HEK293 (cell line): ENCODE measurements around the gene HMOX1.

Experiments used
- BCL11A ChIP-seq: fragments of 450-650 bp; formaldehyde crosslinking; IDR thresholded peaks from 2 replicates; pipeline ENCODE4 v1.5.1; 2016; ENCODE audit warnings: low read depth, missing biosample characterization, missing genetic modification characterization
- SETDB1 ChIP-seq: IDR thresholded peaks from one replicate; pipeline ENCODE4 v1.6.1; 2017; ENCODE audit warnings: mild to moderate bottlenecking, low read length, moderate library complexity, mixed read lengths; ENCODE audit not compliant: insufficient read length
- YY2 ChIP-seq: fragments of 450-650 bp; formaldehyde crosslinking; IDR thresholded peaks from 2 replicates; pipeline ENCODE4 v1.5.1; 2016; ENCODE audit warnings: missing biosample characterization, missing genetic modification characterization
- ZBTB21 ChIP-seq: fragments of 450-650 bp; formaldehyde crosslinking; IDR thresholded peaks from 2 replicates; pipeline ENCODE4 v1.5.1; 2017; ENCODE audit warnings: missing biosample characterization, missing genetic modification characterization
- ZFP37 ChIP-seq: fragments of 450-650 bp; formaldehyde crosslinking; IDR thresholded peaks from 2 replicates; pipeline ENCODE4 v1.5.1; 2016; ENCODE audit warnings: missing biosample characterization, missing genetic modification characterization
- ZIC2 ChIP-seq: fragments of 450-650 bp; formaldehyde crosslinking; IDR thresholded peaks from 2 replicates; pipeline ENCODE4 v1.5.1; 2016; ENCODE audit warnings: missing biosample characterization, missing genetic modification characterization
- ZNF112 ChIP-seq: fragments of 450-650 bp; formaldehyde crosslinking; IDR thresholded peaks from 2 replicates; pipeline ENCODE4 v1.5.0; 2017; ENCODE audit warnings: missing biosample characterization, missing genetic modification characterization
- ZNF132 ChIP-seq: fragments of 450-650 bp; formaldehyde crosslinking; IDR thresholded peaks from 2 replicates; pipeline ENCODE4 v1.5.1; 2017; ENCODE audit warnings: missing biosample characterization, missing genetic modification characterization, borderline replicate concordance
- ZNF133 ChIP-seq: fragments of 450-650 bp; formaldehyde crosslinking; IDR thresholded peaks from 2 replicates; pipeline ENCODE4 v1.5.1; 2016; ENCODE audit warnings: missing biosample characterization, missing genetic modification characterization
- ZNF16 ChIP-seq: fragments of 450-650 bp; formaldehyde crosslinking; IDR thresholded peaks from 2 replicates; pipeline ENCODE4 v1.5.1; 2016; ENCODE audit warnings: low read depth, missing biosample characterization, missing genetic modification characterization
- ZNF175 ChIP-seq: fragments of 450-650 bp; formaldehyde crosslinking; IDR thresholded peaks from 2 replicates; pipeline ENCODE4 v1.5.1; 2016; ENCODE audit warnings: missing biosample characterization, missing genetic modification characterization
- ZNF341 ChIP-seq: fragments of 450-650 bp; formaldehyde crosslinking; IDR thresholded peaks from 2 replicates; pipeline ENCODE4; 2016; ENCODE audit warnings: low read depth, missing biosample characterization, missing genetic modification characterization
- ZNF354C ChIP-seq: fragments of 450-650 bp; formaldehyde crosslinking; IDR thresholded peaks from 2 replicates; pipeline ENCODE4 v1.5.1; 2016; ENCODE audit warnings: missing biosample characterization, missing genetic modification characterization, low read depth, borderline replicate concordance
- ZNF558 ChIP-seq: fragments of 450-650 bp; formaldehyde crosslinking; IDR thresholded peaks from 2 replicates; pipeline ENCODE4 v1.5.1; 2016; ENCODE audit warnings: missing biosample characterization, missing genetic modification characterization
- ZNF610 ChIP-seq: fragments of 450-650 bp; formaldehyde crosslinking; IDR thresholded peaks from 2 replicates; pipeline ENCODE4 v1.5.1; 2016; ENCODE audit warnings: missing biosample characterization, missing genetic modification characterization, borderline replicate concordance
- ZNF624 ChIP-seq: fragments of 450-650 bp; formaldehyde crosslinking; IDR thresholded peaks from 2 replicates; pipeline ENCODE4 v1.5.1; 2017; ENCODE audit warnings: missing biosample characterization, missing genetic modification characterization
- ZNF664 ChIP-seq: fragments of 450-650 bp; formaldehyde crosslinking; IDR thresholded peaks from 2 replicates; pipeline ENCODE4 v1.5.1; 2016; ENCODE audit warnings: missing biosample characterization, missing genetic modification characterization
- ZXDB ChIP-seq: fragments of 450-650 bp; formaldehyde crosslinking; IDR thresholded peaks from 2 replicates; pipeline ENCODE4 v1.5.1; 2016; ENCODE audit warnings: missing biosample characterization, missing genetic modification characterization
- TF ChIP-seq, protein P1 (sequence below): fragments of 450-650 bp; formaldehyde crosslinking; conservative IDR thresholded peaks from 2 replicates; pipeline ENCODE4 v1.5.1; 2016; ENCODE audit warnings: low read depth, missing biosample characterization, missing genetic modification characterization
- TF ChIP-seq, protein P2 (sequence below): fragments of 450-650 bp; formaldehyde crosslinking; IDR thresholded peaks from 2 replicates; pipeline ENCODE4 v1.5.1; 2016; ENCODE audit warnings: missing biosample characterization, missing genetic modification characterization
- TF ChIP-seq, protein P3 (sequence below): fragments of 450-650 bp; formaldehyde crosslinking; IDR thresholded peaks from 2 replicates; pipeline ENCODE4 v1.5.1; 2016; ENCODE audit warnings: missing biosample characterization, missing genetic modification characterization, borderline replicate concordance
- TF ChIP-seq, protein P4 (sequence below): fragments of 450-650 bp; formaldehyde crosslinking; IDR thresholded peaks from 2 replicates; pipeline ENCODE4 v1.5.1; 2016; ENCODE audit warnings: missing biosample characterization, missing genetic modification characterization
- TF ChIP-seq, protein P5 (sequence below): fragments of 450-650 bp; formaldehyde crosslinking; IDR thresholded peaks from 2 replicates; pipeline ENCODE4 v1.5.1; 2016; ENCODE audit warnings: missing biosample characterization, missing genetic modification characterization
- TF ChIP-seq, protein P6 (sequence below): fragments of 450-650 bp; formaldehyde crosslinking; IDR thresholded peaks from 2 replicates; pipeline ENCODE4 v1.5.1; 2017; ENCODE audit warnings: missing biosample characterization, missing genetic modification characterization

HMOX1 gene

DNA sequence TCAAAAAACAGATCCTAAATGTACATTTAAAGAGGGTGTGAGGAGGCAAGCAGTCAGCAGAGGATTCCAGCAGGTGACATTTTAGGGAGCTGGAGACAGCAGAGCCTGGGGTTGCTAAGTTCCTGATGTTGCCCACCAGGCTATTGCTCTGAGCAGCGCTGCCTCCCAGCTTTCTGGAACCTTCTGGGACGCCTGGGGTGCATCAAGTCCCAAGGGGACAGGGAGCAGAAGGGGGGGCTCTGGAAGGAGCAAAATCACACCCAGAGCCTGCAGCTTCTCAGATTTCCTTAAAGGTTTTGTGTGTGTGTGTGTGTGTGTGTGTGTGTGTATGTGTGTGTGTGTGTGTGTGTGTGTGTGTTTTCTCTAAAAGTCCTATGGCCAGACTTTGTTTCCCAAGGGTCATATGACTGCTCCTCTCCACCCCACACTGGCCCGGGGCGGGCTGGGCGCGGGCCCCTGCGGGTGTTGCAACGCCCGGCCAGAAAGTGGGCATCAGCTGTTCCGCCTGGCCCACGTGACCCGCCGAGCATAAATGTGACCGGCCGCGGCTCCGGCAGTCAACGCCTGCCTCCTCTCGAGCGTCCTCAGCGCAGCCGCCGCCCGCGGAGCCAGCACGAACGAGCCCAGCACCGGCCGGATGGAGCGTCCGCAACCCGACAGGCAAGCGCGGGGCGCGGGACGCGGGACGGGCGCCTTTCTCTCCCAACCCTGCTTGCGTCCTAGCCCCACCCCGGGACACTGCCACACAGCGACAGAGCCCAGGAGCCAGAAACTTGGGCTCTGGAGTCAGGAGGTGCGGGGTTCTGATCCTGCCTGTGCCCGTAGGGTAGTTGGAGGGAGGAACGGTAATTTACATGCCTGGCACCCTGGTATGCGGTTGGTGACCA is at the start of gene HMOX1 (continued):
- TF ChIP-seq ZNF610 (tag by site-specific recombination): 0 out of 2 replicates have a peak, but pooled peaks have one; percentile 60
- TF ChIP-seq, protein P1, sequence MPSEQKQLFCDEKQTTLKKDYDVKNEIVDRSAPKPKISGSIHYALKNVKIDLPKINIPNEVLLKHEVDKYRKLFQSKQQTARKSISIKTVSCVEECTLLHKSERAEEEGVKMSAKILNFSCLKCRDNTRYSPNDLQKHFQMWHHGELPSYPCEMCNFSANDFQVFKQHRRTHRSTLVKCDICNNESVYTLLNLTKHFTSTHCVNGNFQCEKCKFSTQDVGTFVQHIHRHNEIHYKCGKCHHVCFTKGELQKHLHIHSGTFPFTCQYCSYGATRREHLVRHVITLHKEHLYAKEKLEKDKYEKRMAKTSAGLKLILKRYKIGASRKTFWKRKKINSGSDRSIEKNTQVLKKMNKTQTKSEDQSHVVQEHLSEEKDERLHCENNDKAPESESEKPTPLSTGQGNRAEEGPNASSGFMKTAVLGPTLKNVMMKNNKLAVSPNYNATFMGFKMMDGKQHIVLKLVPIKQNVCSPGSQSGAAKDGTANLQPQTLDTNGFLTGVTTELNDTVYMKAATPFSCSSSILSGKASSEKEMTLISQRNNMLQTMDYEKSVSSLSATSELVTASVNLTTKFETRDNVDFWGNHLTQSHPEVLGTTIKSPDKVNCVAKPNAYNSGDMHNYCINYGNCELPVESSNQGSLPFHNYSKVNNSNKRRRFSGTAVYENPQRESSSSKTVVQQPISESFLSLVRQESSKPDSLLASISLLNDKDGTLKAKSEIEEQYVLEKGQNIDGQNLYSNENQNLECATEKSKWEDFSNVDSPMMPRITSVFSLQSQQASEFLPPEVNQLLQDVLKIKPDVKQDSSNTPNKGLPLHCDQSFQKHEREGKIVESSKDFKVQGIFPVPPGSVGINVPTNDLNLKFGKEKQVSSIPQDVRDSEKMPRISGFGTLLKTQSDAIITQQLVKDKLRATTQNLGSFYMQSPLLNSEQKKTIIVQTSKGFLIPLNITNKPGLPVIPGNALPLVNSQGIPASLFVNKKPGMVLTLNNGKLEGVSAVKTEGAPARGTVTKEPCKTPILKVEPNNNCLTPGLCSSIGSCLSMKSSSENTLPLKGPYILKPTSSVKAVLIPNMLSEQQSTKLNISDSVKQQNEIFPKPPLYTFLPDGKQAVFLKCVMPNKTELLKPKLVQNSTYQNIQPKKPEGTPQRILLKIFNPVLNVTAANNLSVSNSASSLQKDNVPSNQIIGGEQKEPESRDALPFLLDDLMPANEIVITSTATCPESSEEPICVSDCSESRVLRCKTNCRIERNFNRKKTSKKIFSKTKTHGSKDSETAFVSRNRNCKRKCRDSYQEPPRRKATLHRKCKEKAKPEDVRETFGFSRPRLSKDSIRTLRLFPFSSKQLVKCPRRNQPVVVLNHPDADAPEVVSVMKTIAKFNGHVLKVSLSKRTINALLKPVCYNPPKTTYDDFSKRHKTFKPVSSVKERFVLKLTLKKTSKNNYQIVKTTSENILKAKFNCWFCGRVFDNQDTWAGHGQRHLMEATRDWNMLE: no peak
- no peak for TF ChIP-seq ZNF664 (tag by site-specific recombination)
- no peak for TF ChIP-seq ZNF558 (tag by site-specific recombination)
- TF ChIP-seq YY2 (tag by site-specific recombination): no peak
- TF ChIP-seq ZNF175: no peak
- TF ChIP-seq ZIC2 (tag by site-specific recombination): no peak
- no peak for TF ChIP-seq ZNF133 (tag by site-specific recombination)
- TF ChIP-seq, protein P2, sequence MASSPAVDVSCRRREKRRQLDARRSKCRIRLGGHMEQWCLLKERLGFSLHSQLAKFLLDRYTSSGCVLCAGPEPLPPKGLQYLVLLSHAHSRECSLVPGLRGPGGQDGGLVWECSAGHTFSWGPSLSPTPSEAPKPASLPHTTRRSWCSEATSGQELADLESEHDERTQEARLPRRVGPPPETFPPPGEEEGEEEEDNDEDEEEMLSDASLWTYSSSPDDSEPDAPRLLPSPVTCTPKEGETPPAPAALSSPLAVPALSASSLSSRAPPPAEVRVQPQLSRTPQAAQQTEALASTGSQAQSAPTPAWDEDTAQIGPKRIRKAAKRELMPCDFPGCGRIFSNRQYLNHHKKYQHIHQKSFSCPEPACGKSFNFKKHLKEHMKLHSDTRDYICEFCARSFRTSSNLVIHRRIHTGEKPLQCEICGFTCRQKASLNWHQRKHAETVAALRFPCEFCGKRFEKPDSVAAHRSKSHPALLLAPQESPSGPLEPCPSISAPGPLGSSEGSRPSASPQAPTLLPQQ (tag by site-specific recombination): peak; percentile 80
- TF ChIP-seq, protein P3, sequence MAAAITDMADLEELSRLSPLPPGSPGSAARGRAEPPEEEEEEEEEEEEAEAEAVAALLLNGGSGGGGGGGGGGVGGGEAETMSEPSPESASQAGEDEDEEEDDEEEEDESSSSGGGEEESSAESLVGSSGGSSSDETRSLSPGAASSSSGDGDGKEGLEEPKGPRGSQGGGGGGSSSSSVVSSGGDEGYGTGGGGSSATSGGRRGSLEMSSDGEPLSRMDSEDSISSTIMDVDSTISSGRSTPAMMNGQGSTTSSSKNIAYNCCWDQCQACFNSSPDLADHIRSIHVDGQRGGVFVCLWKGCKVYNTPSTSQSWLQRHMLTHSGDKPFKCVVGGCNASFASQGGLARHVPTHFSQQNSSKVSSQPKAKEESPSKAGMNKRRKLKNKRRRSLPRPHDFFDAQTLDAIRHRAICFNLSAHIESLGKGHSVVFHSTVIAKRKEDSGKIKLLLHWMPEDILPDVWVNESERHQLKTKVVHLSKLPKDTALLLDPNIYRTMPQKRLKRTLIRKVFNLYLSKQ (tag by site-specific recombination): no peak
- peak; percentile 91 for TF ChIP-seq ZXDB
- peak; percentile 91 for TF ChIP-seq BCL11A (tag by site-specific recombination)
- 0 out of 2 replicates have a peak, but pooled peaks have one; percentile 25 for TF ChIP-seq ZNF16
- TF ChIP-seq ZNF354C (tag by site-specific recombination): no peak
- peak; percentile 91 for TF ChIP-seq ZNF341 (tag by site-specific recombination)
- TF ChIP-seq, protein P4, sequence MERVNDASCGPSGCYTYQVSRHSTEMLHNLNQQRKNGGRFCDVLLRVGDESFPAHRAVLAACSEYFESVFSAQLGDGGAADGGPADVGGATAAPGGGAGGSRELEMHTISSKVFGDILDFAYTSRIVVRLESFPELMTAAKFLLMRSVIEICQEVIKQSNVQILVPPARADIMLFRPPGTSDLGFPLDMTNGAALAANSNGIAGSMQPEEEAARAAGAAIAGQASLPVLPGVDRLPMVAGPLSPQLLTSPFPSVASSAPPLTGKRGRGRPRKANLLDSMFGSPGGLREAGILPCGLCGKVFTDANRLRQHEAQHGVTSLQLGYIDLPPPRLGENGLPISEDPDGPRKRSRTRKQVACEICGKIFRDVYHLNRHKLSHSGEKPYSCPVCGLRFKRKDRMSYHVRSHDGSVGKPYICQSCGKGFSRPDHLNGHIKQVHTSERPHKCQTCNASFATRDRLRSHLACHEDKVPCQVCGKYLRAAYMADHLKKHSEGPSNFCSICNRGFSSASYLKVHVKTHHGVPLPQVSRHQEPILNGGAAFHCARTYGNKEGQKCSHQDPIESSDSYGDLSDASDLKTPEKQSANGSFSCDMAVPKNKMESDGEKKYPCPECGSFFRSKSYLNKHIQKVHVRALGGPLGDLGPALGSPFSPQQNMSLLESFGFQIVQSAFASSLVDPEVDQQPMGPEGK (tag by site-specific recombination): peak; percentile 82
- TF ChIP-seq ZNF112 (tag by site-specific recombination): no peak
- TF ChIP-seq, protein P5, sequence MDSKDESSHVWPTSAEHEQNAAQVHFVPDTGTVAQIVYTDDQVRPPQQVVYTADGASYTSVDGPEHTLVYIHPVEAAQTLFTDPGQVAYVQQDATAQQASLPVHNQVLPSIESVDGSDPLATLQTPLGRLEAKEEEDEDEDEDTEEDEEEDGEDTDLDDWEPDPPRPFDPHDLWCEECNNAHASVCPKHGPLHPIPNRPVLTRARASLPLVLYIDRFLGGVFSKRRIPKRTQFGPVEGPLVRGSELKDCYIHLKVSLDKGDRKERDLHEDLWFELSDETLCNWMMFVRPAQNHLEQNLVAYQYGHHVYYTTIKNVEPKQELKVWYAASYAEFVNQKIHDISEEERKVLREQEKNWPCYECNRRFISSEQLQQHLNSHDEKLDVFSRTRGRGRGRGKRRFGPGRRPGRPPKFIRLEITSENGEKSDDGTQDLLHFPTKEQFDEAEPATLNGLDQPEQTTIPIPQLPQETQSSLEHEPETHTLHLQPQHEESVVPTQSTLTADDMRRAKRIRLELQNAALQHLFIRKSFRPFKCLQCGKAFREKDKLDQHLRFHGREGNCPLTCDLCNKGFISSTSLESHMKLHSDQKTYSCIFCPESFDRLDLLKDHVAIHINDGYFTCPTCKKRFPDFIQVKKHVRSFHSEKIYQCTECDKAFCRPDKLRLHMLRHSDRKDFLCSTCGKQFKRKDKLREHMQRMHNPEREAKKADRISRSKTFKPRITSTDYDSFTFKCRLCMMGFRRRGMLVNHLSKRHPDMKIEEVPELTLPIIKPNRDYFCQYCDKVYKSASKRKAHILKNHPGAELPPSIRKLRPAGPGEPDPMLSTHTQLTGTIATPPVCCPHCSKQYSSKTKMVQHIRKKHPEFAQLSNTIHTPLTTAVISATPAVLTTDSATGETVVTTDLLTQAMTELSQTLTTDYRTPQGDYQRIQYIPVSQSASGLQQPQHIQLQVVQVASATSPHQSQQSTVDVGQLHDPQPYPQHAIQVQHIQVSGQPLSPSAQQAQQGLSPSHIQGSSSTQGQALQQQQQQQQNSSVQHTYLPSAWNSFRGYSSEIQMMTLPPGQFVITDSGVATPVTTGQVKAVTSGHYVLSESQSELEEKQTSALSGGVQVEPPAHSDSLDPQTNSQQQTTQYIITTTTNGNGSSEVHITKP (tag by site-specific recombination): peak; percentile 47
- TF ChIP-seq, protein P6, sequence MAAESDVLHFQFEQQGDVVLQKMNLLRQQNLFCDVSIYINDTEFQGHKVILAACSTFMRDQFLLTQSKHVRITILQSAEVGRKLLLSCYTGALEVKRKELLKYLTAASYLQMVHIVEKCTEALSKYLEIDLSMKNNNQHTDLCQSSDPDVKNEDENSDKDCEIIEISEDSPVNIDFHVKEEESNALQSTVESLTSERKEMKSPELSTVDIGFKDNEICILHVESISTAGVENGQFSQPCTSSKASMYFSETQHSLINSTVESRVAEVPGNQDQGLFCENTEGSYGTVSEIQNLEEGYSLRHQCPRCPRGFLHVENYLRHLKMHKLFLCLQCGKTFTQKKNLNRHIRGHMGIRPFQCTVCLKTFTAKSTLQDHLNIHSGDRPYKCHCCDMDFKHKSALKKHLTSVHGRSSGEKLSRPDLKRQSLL (tag by site-specific recombination): no peak
- TF ChIP-seq ZNF132 (tag by site-specific recombination): no peak
- no peak for TF ChIP-seq ZNF624 (tag by site-specific recombination)
- TF ChIP-seq ZFP37 (tag by site-specific recombination): peak; percentile 67; the same call in 1 of the 2 replicates
- TF ChIP-seq SETDB1: no peak
- TF ChIP-seq ZBTB21: peak; percentile 21; the same call in 1 of the 2 replicates
